ENCODE data around the gene TRPT1. TPM values are rescaled to one million over a fixed set of nuclear protein-coding genes. Genes with fewer than 3 reads are reported as not detected.

Gene TRPT1
- total RNA-seq, 1 donor from 2014 or later, result 22.4 TPM

GRCh38 chr11:64244966-64245365 is 19.0 kb upstream of the TRPT1 start:
- no peak for TF ChIP-seq CTCF (IDR thresholded peaks at IDR 0.05)
- Histone ChIP-seq H3K36me3 (peaks cover 13% of the 10 kb centered on the region), H3K27ac (peak overlapping the region; percentile 66), H3K4me1 (peaks cover 27% of the 10 kb centered on the region), H3K27me3 (no peaks in the 10 kb centered on the region), H3K9me3 (no peaks in the 10 kb centered on the region), H3K4me3 (peak overlapping the region; percentile 73)
- ATAC-seq, result no peak
- intact Hi-C loops (cut with DNase I), result no loop called here
- DNase-seq, result no peak

GRCh38 chr11:64244107-64244506 is 18.1 kb upstream of the TRPT1 start:
- intact Hi-C loops (cut with DNase I), result no loop called here
- TF ChIP-seq CTCF (IDR thresholded peaks at IDR 0.05), result no peak
- Histone ChIP-seq H3K27me3 (no peaks in the 10 kb centered on the region), H3K4me1 (peaks cover 31% of the 10 kb centered on the region), H3K36me3 (peaks cover 14% of the 10 kb centered on the region), H3K27ac (no peak overlapping the region), H3K9me3 (no peaks in the 10 kb centered on the region), H3K4me3 (no peak overlapping the region)
- no peak for ATAC-seq
- DNase-seq, result no peak

DNA sequence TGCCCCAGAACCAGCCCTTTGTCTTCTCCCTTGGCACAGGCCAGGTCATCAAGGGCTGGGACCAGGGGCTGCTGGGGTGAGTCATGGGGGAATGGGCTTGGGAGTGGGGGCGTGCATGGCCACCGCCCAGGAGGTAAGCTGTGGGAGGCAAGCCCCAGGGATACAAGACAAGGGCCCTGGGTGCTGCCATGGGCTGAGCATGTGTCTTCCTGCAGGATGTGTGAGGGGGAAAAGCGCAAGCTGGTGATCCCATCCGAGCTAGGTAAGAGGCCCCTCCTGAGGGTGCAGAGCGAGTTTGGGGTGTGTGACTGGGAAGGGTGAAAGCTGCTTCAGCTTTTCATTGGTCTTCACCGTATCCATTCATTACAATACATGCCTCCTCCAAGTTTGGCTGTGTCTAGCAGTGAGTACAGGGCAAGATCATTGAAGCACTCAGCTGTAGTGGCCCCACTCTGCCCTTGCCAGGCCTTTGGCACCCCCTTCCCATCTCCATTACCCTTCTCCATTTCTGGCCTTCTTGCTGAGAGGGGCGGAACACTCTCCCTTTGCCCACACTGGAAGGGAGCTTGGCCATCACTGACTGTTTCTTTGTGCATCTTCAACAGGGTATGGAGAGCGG is 17.4 kb upstream of the TRPT1 start:
- Histone ChIP-seq H3K27me3 (no peaks in the 10 kb centered on the region), H3K27ac (no peak overlapping the region), H3K4me3 (no peak overlapping the region), H3K4me1 (peaks cover 38% of the 10 kb centered on the region), H3K9me3 (no peaks in the 10 kb centered on the region), H3K36me3 (peaks cover 22% of the 10 kb centered on the region)
- intact Hi-C loops (cut with DNase I), result no loop called here
- no peak for ATAC-seq
- TF ChIP-seq CTCF (IDR thresholded peaks at IDR 0.05), result no peak
- DNase-seq, result no peak

DNA sequence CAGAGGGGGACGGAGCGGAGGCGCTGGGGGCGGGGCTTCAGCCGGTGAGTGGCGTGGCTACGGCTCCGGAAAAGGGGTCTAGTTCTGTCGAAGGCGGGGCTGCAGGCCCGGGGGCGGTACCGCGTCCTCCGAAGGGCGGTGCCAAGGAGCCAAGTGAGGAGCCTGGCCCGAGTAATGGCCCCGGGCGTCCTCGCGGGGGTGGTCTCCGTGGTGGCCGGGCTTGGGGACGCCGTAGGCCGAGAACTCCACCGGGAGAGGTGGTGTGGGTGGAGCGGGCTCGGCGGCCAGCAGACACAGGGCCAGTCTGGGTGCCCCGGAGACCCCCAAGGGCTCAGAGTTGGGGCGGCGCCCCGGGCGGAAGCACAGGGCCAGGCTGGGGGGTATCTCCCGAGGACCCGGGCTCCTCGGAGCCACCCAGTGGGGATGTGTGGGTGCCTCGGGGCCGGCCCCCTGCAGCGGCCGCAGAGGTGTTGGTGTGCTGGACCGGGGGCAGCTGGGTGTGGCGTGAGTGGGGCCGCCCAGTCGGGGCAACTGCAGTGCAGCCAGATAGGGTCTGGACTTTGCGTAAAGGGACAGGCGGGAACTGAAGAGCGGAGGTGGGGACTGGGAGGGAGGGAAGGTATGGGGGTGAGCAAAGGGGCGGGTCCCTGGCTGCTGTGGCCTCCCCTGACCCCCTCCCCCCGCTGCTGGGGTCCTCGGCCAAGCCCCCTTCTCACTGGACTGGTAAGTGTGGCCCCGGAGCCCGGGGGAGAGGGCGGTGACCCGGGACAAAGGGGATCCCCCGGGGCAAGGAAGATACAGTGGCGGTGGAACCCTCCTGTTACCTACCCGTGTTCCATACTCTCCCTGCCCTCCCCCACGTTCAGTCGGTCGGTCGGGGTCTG is 15.7 kb upstream of the TRPT1 start:
- peak; percentile 18 for TF ChIP-seq CTCF (IDR thresholded peaks at IDR 0.05)
- H3K27me3 ChIP-seq, result no peaks in the 10 kb centered on the region
- ATAC-seq, result peak; percentile 0
- intact Hi-C loops (cut with DNase I), result no loop called here
- H3K27ac ChIP-seq, result peak overlapping the region; percentile 98
- H3K4me3 ChIP-seq, result peak overlapping the region; percentile 94
- H3K9me3 ChIP-seq, result no peaks in the 10 kb centered on the region
- no peak for DNase-seq
- H3K4me1 ChIP-seq, result peaks cover 41% of the 10 kb centered on the region
- H3K36me3 ChIP-seq, result peaks cover 28% of the 10 kb centered on the region

DNA sequence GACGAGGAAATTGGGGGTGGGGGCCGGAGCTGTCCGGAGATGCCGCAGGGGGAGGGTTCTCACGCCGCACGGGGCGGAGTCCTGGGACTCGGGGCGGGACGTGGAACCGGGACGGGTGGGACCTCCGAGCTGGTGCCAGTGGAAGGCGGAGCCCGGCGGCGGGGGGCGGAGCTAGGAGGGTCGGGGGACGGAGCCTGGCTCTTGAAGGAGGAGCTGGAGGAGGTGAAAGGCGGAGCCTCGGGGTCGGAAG is 15.2 kb upstream of the TRPT1 start:
- DNase-seq, result peak; percentile 100
- Histone ChIP-seq H3K4me3 (peak overlapping the region; percentile 94), H3K9me3 (no peaks in the 10 kb centered on the region), H3K27me3 (no peaks in the 10 kb centered on the region), H3K36me3 (peaks cover 28% of the 10 kb centered on the region), H3K4me1 (peaks cover 41% of the 10 kb centered on the region), H3K27ac (peak overlapping the region; percentile 98)
- intact Hi-C loops (cut with DNase I), result no loop called here
- peak; percentile 91 for ATAC-seq
- TF ChIP-seq CTCF (IDR thresholded peaks at IDR 0.05), result no peak
